ENCODE measurements around the gene RPA3.

RPA3 gene

DNA sequence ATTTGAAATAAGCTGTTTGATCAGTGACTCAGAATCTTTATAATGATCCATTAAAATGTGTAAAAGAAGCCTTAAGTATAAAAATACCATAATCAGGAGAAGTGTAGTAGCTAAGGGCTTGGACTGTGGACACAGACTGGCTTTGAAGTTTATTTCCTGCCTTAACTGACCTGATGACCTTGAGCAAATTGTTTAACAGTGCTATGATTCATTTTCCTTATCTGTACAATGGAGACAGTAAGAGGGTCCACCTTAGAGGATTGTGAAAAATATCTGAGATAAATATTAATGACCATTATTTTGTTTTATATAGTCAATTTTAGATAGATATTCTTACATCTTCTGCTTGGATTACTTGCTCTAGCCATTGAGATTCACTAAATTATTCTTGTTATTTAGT lies 13.3 kb upstream of the RPA3 start:
- no peak for DNase-seq

DNA sequence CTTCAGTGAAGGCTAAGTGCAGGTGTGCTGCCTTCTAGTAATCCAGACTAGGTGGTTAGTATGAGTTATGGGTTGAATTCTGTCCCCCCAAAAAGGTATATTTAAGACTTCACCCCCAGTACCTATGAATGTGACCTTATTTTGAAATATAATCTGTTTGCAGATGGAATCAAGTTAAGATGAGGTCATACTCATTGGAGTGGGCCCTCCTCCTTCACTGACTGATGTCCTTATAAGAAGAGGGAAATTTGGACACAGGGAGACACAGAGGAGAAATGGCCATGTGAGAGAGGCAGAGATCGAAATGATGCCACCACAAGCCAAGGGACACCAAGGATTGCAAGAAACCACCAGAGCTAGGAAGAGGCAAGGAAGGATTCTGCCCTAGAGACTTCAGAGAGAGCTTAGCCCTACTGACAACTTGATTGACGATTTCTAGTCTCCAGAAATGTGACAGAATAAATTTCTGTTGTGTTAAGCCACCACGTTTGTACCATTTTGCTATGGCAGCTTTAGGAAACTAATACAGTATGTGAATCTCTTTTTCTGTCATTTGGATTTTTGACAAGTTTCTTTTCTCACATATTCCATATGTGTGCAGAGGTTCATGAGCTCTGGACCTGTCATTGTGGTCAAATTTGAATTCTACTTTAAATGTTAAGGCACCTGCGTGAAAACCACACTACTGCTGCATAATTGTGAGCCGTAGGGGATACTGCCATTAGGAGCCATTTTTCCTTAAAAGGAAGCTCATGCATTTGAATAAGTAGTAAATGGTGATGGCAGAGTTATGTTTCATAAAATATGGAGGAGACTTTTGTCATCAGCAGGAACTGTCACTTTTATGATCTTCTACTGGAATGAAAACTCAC lies 2.6 kb upstream of the RPA3 start:
- no peak for DNase-seq

- no peak for DNase-seq
These were observed 1.8 kb upstream of the RPA3 start for GRCh38 chr7:7720193-7720592.

DNA sequence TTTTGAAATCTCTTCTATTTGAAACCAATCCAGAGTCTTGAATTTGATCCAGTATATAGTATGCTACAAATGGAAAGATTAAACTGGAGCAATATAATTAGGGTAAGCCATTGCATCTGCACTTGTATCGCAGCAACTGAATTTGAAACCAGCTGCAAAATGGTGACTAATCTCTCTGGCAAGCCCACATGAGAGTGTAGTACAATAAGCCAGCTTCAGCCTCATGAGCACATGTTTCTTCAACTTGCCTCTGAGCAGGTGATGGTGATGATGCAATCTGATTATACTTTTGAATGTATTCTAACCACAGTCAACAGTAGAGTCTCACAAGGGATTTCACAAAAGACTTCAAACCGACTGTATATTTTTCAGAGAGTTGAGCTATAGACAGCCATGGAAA lies 829 bp upstream of the RPA3 start:
- DNase-seq = peak; percentile 73

DNA sequence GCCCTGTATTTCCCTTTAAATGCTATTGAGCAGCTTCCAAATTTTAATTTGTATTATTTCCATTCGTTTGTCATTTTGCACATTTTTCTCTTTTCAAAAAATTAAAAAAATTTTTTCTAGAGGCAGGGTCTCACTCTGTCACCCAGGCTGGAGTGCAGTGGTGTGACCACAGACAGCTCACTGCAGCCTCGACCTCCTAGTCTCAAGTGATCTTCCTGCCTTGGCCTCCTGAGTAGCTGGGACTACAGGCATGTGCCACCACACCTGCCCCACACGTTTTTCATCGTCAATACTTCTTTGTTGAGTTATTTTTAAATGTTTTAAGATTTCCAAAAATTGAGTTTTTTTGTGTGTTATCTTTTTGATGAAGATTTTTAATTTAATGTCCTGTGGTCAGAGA lies 4.7 kb downstream of the RPA3 start:
- no peak for DNase-seq

DNA sequence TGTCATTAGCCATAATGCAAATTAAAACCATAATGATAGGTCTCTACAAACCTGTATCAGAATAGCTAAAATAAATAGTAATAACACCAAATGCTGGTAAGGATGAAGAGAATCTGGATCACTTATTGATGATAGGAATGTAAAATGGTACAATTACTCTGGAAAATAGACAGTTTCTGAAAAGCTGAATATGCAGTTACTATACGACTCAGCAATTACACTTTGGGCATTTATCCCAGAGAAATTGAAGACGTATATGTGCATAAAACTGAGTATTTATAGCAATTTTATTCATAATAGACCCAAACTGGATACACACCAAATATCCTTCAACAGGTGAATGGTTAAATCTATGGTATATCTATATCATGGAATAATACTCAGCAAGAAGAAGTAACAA lies 7.9 kb downstream of the RPA3 start:
- DNase-seq = no peak

- DNase-seq = no peak
These were observed 9.1 kb downstream of the RPA3 start for GRCh38 chr7:7709291-7709690.

- DNase-seq = no peak
These were observed 10.6 kb downstream of the RPA3 start for GRCh38 chr7:7707806-7708205.

GRCh38 chr7:7707246-7707645 lies 11.2 kb downstream of the RPA3 start:
- no peak for DNase-seq

DNA sequence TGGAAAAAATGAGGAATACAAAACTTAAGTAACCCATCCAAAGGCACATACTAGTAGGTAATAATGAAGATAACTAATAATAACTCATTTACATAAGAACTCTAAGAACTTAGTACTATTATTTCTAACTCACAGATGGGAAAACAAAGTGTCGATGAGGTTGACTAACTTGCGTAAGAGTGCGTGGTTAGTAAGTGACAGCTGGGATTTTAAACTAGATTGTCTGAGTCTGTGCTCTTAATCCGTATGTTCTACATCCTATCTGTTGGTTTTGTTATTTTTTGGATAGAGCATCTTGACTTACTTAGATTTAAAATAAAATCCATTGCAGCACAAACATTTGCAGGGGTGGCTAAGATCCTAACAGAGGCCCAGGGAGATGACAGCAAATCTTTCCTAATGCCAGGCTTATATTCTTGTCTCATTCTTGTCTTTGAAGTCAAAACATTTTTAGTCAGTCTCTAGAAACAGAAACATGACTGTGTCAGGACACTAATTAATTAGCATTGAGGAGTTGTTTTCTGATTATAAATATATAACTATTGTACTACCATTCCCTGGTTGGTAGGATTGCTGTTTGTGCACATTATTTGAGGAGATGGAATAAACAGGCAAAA lies 11.7 kb downstream of the RPA3 start:
- DNase-seq = no peak

DNA sequence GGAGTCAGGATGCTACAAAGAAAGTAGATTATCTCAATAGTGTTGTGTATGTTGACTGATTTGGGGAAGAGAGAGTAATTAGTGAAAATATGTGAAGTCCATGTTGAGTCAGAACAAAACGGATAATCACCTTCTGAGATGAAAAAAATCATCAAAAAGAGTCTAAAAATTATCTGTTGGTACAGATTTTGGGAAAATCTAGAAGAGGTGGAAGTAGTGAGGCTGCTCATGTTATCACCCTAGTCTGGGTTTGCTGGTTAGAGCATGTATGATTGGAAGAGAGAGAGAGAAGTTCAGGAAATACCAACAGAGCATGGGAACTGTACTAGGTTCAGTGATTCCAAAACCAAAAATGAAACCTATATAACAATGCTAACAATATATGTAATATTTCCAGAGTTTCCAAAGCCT lies 12.3 kb downstream of the RPA3 start:
- DNase-seq = no peak

GRCh38 chr7:7705318-7705717 lies 13.1 kb downstream of the RPA3 start:
- no peak for DNase-seq

DNA sequence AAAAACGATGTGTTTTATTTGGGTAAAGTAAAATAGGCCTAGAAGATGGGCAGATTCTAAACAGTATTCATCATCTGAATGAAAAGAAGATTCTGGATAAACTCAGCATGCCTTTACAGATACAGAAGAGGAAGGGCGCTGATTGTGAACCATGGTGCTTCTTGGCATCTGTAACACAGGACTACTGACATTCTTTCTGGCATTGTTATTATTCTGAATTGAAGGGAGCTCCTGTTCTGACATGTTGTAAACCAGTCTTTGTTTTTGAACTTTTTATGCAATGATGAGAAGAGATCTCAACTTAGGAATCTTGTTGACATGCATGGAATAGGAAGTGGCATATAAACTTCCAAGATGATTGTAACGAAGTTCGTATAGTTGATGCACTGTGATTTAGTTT lies 13.5 kb downstream of the RPA3 start:
- DNase-seq = no peak

- no peak for DNase-seq
These were observed 15.0 kb downstream of the RPA3 start for GRCh38 chr7:7703427-7703826.

DNA sequence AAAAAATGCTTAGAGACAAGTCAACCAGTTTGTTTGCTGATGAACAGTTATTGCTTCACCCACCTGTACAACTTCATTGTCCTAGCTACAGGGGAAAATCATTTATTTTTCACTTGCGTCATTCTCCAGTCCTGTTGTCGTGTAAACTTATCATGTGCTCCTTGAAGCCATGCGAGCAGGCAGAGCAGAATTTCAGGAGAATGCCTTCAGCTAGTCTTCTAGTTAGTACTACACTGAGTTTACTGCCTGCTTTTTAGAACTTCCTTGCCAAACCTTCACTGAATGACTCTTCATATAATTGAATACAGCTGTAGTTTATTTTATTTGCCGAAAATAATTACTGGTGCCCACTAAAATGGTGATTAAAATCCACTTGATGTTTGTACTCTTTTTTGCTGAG lies 15.6 kb downstream of the RPA3 start:
- peak; percentile 44 for DNase-seq

GRCh38 chr7:7701527-7701926 lies 16.9 kb downstream of the RPA3 start:
- DNase-seq = no peak

DNA sequence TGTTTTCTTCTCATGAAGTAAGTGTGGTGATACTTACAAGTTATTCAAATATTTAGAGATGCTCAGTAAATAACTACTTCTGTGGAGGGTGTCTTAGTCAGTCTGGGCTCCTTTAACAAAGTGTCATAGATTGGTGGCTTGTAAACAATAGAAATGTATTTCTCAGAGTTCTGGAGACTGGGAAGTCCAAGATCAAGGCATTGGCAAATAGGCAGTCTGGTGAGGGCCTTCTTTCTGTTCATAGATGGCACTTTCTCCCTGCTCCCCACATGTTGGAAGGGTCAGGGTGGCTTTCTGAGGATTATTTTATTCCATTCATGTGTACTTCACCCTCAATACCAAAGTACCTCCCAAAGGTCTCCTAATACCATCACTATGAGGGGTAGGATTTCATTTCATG lies 18.4 kb downstream of the RPA3 start:
- no peak for DNase-seq

DNA sequence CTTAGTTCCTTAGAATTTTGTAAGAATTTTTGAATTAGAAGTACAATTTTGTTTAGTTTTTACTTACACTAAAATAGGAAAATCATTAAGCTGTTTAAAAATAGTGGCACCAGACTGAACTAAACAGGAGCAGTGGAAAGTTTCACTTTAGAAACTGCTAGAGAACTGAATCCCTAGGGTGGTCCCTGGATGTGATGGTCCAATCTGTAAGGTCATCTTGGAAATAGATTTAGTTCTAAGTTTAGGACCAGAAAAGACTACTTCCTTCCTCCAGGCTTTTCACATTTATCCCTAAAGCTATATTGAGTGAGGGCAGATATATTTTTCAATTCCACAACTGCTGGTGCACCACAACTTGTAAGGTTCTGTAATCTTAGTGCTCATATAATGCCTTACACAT lies 19.0 kb downstream of the RPA3 start:
- no peak for DNase-seq

GRCh38 chr7:7698930-7699329 lies 19.5 kb downstream of the RPA3 start:
- no peak for DNase-seq

DNA sequence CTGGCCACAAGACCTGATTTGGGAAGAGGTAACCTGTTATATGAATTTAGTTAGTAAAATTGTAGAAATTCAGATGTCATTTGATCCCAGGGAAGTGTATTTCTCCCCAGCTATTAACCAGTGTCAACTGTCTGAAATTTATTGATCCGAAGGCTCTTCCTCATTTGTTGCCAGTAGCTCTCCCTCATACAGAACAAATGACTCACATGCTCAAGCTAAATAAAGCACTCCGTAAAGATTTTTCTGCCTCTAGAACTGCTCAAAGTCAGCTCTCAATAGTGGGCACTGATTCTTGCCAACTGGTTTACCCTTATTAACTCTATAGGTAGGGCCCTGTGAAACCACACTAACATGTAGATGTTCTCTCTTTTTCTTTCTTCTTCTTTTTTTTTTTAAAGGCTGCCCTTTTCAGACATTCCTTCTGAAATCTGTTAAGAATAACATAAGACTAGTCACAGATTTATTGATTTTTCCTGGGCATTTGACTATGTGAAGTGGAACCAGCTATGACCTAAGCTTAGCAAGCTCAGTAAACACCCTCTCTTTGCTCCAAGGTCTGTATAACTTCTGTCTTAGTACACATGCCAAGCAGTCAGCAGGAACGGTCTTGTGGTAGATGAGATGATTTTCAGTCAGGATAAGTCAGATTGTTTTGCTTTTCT lies 21.8 kb downstream of the RPA3 start:
- no peak for DNase-seq

DNA sequence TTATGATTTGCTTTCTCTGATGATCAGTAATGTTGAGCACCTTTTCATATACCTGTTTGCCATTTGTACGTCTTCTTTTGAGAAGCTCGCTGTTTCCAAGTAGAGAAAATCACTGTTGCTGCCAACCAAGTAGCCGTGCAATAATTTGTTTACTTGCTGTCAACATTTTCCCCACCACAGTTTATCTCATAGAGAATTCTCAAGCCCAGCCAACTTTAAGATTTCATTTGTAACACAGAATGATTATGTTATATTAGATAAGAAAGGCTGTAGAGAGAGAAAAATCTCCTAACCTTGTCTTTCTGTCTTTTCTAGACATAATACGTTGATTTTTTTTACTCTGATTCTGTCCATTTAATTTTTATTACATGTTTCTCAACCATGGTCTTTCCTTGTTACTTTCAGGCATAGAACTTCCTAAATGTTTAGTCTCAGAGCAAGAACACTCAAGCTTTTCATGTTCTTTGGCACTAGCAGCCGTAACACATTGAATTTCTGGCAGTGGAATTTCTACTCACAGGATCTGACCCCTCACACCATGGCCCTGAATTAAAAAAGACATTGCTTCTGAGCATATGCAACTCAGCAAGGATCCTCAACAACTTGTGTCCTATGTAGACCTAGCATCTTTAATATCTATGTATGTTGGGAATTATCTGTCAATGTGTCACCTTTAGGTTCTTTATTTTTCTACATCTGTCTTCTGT lies 23.1 kb downstream of the RPA3 start:
- DNase-seq = no peak

GRCh38 chr7:7694542-7694941 lies 23.9 kb downstream of the RPA3 start:
- no peak for DNase-seq

- DNase-seq = no peak
These were observed 24.5 kb downstream of the RPA3 start for GRCh38 chr7:7693881-7694280.

GRCh38 chr7:7688956-7689355 lies 29.5 kb downstream of the RPA3 start:
- DNase-seq = no peak
